ENCODE measurements around the gene OGFOD1.

The OGFOD1 gene

DNA sequence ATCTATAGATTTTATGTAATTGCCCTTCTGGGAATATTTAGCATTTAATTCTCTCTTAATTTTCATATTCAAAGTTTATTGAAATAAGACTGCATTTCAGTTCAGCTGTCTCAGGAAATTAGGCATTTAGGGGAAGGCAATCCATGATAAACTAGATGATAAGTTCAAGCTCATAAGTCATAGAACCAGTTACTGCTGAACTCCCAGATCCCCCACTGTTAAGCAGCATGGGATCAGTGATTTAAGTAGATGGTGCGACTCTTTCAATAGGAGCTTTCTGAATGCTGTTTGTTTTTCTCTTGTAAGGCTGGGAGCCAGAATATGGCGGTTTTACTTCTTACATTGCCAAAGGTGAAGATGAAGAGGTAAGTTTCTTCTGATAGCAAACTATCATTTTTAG lies 23.8 kb downstream of the OGFOD1 start:
- TF ChIP-seq, protein P1, sequence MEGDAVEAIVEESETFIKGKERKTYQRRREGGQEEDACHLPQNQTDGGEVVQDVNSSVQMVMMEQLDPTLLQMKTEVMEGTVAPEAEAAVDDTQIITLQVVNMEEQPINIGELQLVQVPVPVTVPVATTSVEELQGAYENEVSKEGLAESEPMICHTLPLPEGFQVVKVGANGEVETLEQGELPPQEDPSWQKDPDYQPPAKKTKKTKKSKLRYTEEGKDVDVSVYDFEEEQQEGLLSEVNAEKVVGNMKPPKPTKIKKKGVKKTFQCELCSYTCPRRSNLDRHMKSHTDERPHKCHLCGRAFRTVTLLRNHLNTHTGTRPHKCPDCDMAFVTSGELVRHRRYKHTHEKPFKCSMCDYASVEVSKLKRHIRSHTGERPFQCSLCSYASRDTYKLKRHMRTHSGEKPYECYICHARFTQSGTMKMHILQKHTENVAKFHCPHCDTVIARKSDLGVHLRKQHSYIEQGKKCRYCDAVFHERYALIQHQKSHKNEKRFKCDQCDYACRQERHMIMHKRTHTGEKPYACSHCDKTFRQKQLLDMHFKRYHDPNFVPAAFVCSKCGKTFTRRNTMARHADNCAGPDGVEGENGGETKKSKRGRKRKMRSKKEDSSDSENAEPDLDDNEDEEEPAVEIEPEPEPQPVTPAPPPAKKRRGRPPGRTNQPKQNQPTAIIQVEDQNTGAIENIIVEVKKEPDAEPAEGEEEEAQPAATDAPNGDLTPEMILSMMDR (IDR thresholded peaks at IDR 0.05) = no peak
- no peaks in the 10 kb centered on the region for H3K9me3 ChIP-seq
- no peak overlapping the region for H3K4me3 ChIP-seq
- no peak for DNase-seq
- H3K27me3 ChIP-seq = no peaks in the 10 kb centered on the region
- H3K27ac ChIP-seq = no peak overlapping the region
- intact Hi-C loops (cut with DNase I; ENCODE audit: low total_unique reads) = no loop called here
- no peaks in the 10 kb centered on the region for H3K4me1 ChIP-seq
- H3K36me3 ChIP-seq = peaks cover 72 to 92% (median 90%) of the 10 kb centered on the region in 3 donors

DNA sequence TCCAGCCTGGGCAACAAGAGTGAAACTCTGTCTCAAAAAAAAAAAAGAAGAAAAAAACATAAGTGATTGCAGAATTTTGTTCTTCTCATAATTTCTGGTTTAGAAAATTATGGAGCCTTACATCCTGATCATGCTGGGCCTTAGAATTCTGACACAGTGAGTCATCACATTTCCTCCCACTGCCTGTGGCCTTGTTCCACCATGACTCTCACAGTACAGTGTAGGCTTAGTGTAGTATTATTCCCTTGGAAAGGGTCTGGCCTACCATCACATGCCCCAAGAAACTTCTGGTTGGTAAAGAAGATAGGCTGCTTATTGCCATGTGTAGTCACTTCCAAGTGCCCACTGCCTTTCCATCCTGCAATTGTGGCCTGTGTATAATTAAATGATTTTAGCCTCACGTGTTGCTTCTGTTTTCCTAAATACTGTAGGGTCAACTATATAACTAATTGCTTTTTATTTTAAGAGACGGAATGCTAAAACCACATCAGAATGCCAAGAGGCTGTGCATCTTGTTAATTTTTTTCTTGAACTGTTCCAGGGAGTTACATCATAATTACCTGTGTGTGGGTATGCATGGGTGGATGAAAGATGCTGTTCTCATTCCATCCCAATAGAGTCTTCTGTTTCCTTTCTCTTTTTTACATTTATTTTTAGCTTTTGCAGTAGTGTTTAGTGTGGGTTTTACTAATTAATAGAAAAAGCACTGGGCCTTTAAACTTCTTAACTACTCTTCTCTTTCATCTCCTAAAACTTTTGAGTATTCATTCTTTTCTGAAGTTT lies 25.9 kb downstream of the OGFOD1 start:
- Histone ChIP-seq H3K4me1 (no peaks in the 10 kb centered on the region), H3K9me3 (no peaks in the 10 kb centered on the region), H3K27me3 (no peaks in the 10 kb centered on the region), H3K4me3 (no peak overlapping the region), H3K36me3 (peaks cover 56 to 89% (median 75%) of the 10 kb centered on the region in 3 donors), H3K27ac (no peak overlapping the region)
- TF ChIP-seq, protein P1 (IDR thresholded peaks at IDR 0.05) = no peak
- DNase-seq = no peak
- intact Hi-C loops (cut with DNase I; ENCODE audit: low total_unique reads) = no loop called here

DNA sequence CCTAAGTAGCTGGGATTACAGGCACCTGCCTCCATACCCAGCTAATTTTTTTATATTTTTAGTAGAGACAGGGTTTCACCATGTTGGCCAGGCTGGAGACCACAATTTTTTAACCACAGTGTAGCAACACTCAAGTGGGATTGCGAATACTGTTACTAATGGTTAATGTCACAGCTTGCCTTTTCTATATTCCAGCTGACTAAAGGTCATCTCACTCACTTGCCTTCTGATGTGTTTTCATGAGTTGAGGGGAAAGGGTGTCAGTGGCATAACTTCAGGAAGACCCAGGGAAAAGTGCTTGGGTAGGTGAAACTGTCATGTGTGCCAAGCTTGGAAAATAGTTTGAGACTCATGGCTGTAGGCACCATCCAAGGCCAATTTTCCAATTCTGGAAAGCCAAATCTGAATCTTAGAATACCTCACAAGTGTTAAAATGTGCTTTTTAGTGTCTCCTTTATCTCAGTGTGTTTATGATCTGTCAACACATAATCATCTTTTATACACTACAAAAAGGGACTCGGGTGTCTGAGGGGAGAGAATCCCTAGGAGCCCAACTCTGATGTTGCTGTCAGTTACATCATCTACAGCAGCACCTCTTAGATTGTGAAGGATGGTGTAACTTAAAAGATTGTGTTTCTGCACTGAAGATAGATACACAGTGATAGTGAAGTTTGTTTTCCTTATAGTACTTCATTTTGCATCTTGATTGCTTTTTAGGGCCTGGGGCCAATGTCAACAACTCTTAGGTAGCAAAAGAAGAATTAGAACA lies 27.1 kb downstream of the OGFOD1 start:
- peaks cover 53 to 89% (median 74%) of the 10 kb centered on the region in 3 donors for H3K36me3 ChIP-seq
- H3K27ac ChIP-seq = no peak overlapping the region
- no peaks in the 10 kb centered on the region for H3K27me3 ChIP-seq
- H3K4me1 ChIP-seq = no peaks in the 10 kb centered on the region
- TF ChIP-seq, protein P1 (IDR thresholded peaks at IDR 0.05) = no peak
- intact Hi-C loops (cut with DNase I; ENCODE audit: low total_unique reads) = no loop called here
- no peak overlapping the region for H3K4me3 ChIP-seq
- no peaks in the 10 kb centered on the region for H3K9me3 ChIP-seq
- DNase-seq = no peak

DNA sequence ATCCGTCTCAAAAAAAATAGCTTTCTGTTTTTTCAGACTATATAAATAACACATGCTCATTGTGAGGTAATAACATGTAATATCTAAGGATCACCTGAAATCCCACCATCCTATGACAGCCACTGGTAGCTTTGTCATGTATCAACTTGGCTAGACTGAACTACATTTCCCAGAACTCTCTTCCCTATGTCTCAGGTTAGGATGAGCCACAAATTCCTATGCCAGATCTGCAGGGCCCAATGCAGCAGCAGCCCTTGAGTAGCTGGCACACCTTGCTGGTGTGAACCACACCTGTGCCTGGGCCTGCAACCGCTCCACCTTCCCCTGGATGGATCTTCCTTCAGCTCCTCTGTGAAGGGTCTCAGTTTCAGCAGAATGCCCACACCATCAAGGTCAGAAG lies 28.1 kb downstream of the OGFOD1 start:
- H3K4me3 ChIP-seq = no peak overlapping the region
- no peaks in the 10 kb centered on the region for H3K9me3 ChIP-seq
- peaks cover 56 to 90% (median 74%) of the 10 kb centered on the region in 3 donors for H3K36me3 ChIP-seq
- no peak overlapping the region for H3K27ac ChIP-seq
- no peaks in the 10 kb centered on the region for H3K27me3 ChIP-seq
- no peaks in the 10 kb centered on the region for H3K4me1 ChIP-seq
- TF ChIP-seq, protein P1 (IDR thresholded peaks at IDR 0.05) = no peak
- DNase-seq = no peak
- intact Hi-C loops (cut with DNase I; ENCODE audit: low total_unique reads) = no loop called here

DNA sequence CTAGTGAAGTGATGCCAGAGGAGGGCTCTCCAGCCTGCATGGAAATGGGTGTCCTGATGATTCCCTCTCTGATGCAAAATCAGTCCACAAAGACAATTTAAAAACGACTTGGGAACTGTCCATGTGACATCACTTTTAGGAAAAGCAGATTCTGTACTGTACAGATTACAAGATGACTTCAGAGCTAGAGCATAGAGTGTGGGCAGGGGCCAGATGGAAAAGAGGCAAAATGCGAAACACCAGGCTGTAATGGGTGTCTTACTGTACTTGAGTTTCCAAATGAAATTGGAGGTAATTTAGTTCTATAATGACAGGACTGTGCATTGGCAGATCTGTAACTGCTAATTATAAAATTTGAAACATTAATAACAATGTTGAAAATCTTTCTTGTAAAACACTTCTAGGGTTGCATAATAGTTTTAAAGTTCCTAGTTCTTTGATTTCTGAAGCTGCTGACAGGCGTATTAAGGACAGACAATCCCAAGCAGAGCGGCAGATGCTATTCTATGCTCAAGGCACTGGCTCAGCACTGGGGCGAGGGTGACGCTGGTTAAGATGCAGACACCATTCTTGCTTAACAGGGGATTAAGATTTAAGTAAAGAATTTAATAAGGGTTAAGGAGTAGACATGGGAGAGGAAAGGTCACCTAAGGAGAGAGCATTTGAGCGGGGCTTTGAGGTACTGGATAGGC lies 29.6 kb downstream of the OGFOD1 start:
- H3K4me3 ChIP-seq = no peak overlapping the region
- H3K36me3 ChIP-seq = peaks cover 56 to 89% (median 74%) of the 10 kb centered on the region in 3 donors
- no peaks in the 10 kb centered on the region for H3K4me1 ChIP-seq
- no peaks in the 10 kb centered on the region for H3K27me3 ChIP-seq
- H3K27ac ChIP-seq = no peak overlapping the region
- TF ChIP-seq, protein P1 (IDR thresholded peaks at IDR 0.05) = no peak
- no peak for DNase-seq
- intact Hi-C loops (cut with DNase I; ENCODE audit: low total_unique reads) = no loop called here
- H3K9me3 ChIP-seq = no peaks in the 10 kb centered on the region

All from tibial artery (tissue), 4 donors.